ENCODE measurements around the gene MEGF6.

MEGF6 gene

DNA sequence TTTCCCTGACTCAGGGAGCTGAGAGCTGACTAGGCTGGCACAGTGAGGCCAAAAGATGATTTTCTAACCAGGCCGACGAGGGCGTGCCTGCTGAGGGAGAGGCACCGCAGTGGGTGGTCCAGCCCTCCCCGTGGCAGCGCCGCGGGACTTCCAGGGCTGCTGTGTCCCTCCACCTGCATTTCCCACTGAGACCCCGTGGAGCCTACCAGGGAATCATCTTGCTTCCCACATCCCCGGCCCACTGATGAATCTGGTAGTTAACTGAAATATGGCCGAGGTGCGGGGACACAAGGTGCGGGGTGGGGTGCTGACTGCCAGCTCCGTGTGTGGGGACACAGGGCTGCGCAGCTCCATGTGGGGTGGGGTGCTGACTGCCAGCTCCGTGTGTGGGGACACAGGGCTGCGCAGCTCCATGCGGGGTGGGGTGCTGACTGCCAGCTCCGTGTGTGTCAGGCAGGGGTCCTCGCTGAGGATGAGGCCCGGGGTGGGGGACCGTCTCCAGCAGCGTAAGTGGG, 28.1 kb upstream of the MEGF6 start:
- no peak for TF ChIP-seq POLR2A (IDR thresholded peaks at IDR 0.05; ENCODE audit: low read depth, low read length)
- DNase-seq (ENCODE audit: insufficient read length, low spot score): no peak
- FAIRE-seq: no peak

DNA sequence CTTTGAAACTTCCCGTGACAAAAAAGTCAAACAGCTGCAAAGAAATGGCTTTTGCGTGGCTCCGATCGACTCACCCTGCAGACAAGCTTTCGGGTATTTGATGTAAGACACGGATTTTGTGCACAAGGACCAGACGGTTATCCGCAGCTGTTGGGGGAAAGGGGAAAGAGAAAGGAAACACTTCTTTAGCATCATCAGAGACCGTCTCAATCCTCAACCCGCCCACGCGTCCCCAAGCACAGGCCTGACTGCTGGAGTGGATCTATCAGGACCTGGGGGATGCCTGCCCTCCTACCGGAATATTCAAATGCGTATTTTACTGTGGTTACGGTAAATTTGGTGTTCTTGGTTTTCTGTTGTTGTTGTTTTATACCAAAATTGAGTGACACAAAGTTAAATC, 27.4 kb upstream of the MEGF6 start:
- FAIRE-seq (no peak), DNase-seq (ENCODE audit: insufficient read length, low spot score) (no peak)
- no peak for TF ChIP-seq POLR2A (IDR thresholded peaks at IDR 0.05; ENCODE audit: low read depth, low read length)

DNA sequence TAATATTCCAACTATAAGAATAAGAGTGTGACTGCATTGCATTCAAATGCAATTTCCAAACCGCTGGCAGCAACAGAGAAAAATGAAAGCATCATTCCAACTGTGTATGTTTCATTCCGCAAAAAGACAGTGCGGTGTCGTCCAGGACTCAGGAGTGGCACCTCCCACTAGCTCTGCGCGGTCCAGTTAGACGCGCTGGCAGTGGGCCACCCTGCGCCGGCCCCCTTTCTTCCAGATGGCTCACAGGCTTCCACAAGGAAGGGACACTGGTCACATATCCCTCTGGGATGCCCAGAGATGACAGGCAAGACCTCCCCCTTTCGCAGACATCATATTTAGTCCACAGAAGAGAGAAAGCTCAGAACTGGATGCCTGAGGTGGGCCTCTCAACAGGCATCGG, 26.7 kb upstream of the MEGF6 start:
- FAIRE-seq: no peak
- TF ChIP-seq POLR2A (IDR thresholded peaks at IDR 0.05; ENCODE audit: low read depth, low read length): no peak
- no peak for DNase-seq (ENCODE audit: insufficient read length, low spot score)

DNA sequence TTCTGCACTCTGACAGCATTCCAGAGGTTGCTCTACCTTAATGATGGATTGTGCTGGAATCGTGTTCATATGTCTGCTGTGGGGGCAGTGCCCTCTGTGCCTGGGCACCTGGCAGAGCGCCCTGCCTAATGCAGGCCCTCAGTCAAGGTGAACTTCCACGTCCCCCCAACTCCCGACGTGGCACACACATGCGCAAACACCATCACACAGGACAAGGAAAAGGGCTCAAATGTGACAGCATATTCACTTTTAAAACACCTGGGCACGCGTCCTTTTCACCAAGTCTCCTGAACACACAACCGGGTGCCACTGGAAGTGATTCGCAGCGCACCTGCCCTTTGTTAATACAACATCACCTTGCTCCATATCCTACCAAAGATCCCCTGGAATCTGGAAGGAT, 25.2 kb upstream of the MEGF6 start:
- FAIRE-seq (no peak), DNase-seq (ENCODE audit: insufficient read length, low spot score) (no peak)
- no peak for TF ChIP-seq POLR2A (IDR thresholded peaks at IDR 0.05; ENCODE audit: low read depth, low read length)

DNA sequence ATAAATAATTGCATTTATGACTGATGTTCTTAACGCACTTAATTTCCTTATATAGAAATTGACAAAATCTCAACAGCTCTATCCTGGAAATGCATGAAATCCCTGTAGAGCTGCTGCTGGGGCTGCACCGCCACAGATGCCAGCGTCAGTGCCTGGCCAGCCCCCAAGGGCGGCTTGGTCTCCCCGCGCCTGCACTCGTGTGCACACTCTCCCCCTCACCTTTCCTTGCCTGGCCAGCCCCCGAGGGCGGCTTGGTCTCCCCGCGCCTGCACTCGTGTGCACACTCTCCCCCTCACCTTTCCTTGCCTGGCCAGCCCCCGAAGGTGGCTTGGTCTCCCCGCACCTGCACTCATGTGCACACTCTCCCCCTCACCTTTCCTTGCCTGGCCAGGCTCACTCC, 24.8 kb upstream of the MEGF6 start:
- DNase-seq (ENCODE audit: insufficient read length, low spot score) (no peak), FAIRE-seq (no peak)
- TF ChIP-seq POLR2A (IDR thresholded peaks at IDR 0.05; ENCODE audit: low read depth, low read length): no peak

DNA sequence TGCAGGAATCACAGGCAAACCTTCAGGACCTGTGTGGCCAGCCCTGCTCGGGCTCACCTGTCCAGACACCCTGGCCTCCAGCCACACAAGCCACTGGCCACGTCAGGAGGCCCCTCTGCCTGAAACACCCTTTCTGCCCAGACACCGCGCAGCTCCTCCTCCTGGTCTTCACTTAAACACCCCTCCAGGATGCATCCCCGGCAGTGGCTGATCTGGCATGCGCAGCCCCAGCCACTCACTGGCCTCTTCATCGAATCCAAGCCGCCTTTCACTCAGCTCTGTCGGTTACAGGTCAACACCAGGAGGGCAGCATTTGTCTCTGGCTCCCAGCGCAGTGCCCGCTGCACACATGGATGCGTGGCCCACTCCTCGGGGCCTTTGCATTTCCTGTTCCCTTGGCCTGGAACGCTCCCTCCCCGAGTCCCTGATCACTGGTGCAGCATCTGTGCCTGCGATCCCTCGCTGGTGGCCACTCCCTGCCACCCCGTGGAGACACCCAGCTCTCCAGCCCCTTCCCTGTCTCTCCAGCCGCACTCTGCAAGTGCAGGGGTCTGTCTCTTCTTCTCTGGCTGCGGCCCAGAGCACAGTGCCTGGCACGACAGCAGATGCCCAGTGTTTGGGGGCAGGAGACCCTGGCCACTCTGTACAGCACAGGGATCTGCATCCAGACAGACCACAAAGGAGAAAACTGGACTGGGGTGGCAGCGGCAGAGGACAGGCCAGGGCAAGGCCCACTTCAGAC, 22.9 kb upstream of the MEGF6 start:
- FAIRE-seq (no peak), DNase-seq (ENCODE audit: insufficient read length, low spot score) (no peak)
- TF ChIP-seq POLR2A (IDR thresholded peaks at IDR 0.05; ENCODE audit: low read depth, low read length): no peak

DNA sequence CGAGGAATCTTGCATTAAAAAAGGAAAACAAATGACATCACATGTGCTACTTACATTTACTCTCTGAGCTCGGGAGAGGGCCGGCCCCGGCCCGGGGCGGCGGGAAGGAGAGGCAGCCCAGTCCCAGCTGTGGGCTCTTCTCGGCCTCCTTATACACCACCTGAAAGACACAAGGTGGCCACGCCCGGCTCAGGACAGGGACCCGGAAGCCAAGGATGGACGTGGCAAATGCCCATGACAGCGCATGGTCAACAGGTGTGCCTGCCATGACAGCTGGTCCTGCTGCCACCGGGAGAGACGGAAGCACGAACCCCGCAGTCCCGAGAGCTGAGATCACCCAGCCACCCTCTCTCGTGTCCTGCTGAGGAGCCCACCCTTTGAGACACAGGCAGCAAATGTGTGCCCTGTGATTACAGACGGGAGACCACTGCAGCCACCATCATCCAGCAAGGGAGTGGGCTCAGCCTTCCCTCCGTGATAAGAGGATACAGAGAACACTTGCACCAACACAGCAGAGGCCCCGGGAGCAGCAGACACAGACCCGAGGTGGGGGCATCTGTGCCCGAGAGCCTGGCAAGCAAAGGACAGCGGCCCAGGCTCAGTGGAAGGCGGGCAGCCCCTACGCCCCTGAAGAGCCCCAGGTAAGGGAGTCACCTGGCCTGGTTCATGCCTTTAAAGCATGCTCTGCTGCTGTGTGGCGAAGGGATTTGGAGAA, 22.2 kb upstream of the MEGF6 start:
- no peak for FAIRE-seq
- no peak for DNase-seq (ENCODE audit: insufficient read length, low spot score)
- no peak for TF ChIP-seq POLR2A (IDR thresholded peaks at IDR 0.05; ENCODE audit: low read depth, low read length)

DNA sequence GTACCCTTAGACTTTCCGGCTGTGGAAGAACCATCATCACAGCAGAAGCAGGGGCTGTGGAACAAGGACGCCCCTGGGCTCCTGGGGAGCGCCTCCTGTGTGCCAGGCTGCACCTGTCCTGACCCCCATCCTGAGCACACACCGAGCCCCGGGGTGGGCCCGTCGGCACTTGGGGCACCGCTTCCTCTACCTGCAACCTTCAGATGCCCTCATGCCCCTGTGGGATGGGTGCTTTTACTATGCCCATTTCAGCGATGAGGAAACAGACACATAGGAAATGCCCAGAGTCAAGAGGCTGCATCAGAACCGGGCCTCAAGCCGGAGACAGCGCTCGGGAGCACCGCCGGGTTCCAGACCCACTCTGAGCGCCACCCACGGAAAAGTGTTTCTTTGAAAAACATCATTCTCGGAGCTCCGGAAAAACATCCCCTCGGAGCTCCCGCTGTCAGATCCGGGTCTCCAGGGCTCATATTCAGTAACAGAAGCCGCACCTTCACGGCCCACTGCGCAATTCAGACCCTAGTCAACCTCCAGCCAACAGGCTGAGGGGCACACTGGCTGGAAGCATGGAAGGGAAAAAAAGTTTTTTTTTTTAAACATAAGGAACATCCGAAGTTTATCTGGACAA, 21.5 kb upstream of the MEGF6 start:
- FAIRE-seq (no peak), DNase-seq (ENCODE audit: insufficient read length, low spot score) (no peak)
- no peak for TF ChIP-seq POLR2A (IDR thresholded peaks at IDR 0.05; ENCODE audit: low read depth, low read length)

DNA sequence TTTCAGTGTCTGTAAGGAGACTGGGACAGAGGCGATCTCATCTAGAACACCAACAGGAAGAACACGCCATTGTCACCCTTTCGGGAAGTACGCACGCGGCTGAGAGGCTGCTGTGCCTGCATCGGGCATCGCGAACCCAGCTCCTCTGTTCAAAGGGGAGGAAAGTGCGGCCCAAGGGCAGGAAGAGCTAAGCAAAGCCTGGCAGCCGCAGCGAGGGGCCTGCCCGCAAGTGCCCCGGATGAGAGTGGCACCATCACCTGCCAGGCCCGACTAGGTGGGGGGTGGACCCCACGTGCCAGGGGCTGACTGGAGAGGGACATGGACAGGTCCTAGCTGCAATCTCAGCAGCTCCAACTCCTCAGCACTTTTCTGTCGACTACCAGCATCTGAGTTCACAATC, 21.0 kb upstream of the MEGF6 start:
- no peak for FAIRE-seq
- TF ChIP-seq POLR2A (IDR thresholded peaks at IDR 0.05; ENCODE audit: low read depth, low read length): no peak

DNA sequence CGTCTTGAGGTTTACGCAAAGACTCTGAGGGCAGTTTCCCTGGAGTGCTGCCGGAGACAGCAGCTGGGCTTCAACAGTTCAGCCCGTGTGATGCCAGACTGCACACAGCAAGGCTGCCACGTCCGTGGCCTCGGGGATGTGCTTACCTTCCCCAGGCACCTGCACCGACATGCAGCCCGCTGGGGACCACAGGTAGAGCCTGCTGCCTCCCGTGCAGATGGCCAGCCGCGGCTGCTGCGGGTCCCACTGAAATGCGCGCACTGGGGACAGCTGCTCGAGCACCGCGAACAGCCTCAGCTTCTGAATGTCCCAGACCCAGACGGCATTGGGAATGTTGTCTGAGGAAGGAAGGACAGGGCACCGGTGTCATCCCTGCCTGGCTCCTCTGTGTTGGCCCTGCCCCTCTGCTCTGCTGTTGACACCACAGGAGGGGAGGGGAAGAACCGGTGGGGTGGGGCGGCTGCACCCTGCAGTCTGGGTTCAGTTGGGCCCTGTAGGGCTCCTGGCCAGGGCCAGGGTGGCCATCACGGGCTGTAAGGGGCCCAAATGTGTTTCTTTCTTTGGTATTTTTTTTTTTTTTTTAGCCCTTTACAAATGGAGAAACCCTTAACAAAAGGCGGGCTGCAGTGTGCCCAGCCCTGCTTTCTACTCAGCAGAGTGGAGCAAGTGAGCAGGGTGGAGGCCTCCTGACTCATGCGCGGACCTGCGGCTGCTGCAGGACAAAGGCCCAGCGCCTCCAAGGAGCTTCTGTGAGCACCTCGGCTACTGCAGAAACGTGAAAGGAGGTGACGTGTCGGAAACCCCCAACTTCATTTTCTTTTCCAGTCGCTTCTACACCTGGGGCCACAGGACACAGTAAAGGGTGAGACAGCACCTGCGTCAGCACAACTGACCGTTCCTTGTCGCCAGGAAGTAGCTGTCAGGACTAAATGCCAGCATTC, 20.3 kb upstream of the MEGF6 start:
- FAIRE-seq (no peak), DNase-seq (ENCODE audit: insufficient read length, low spot score) (no peak)
- no peak for TF ChIP-seq POLR2A (IDR thresholded peaks at IDR 0.05; ENCODE audit: low read depth, low read length)

More for the DNA sequence above, 21.0 kb upstream of the MEGF6 start:
- no peak for DNase-seq (ENCODE audit: insufficient read length, low spot score)

DNA sequence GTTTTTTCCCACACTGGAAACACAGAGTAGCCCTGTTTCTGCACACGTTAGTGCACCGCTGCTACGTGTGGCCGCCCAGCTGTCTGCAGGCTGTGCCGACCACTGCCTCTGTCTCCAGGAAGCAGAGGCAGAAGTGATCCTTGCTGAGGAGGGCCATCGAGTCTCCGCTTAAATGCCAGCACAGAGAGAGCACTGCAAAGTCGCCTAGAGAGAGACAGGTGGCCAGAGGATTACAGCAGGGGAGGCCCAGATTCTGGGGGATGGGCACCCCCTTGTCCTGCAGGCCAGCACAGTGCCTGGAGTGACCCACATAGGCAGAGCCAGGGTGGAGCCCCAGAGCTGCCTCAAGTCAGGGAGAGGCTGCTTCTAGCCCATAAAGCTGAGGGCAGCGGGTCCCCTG, 19.6 kb upstream of the MEGF6 start:
- FAIRE-seq: no peak
- TF ChIP-seq POLR2A (IDR thresholded peaks at IDR 0.05; ENCODE audit: low read depth, low read length): no peak
- DNase-seq (ENCODE audit: insufficient read length, low spot score): no peak

DNA sequence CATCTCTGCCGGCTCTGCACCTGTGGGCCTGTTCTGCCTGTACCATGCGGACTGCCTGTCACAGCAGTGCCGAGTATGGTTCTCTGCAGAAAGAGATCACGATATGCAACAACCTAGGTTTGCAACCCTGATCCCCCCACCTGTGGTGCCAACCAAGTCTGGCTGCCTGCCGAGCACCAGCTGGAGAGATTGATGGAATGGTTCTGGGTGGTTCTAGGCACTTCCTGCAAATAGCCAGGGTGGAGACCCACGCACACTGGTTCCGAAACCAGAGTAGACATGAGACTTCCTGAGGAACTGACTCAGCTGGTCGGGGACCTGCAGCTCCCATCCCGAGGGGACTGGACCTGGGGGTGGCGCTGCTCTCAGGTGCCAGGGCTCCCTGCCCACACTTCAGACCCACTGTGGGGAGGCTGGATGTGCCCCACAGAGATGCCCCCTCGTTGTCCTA, 18.9 kb upstream of the MEGF6 start:
- DNase-seq (ENCODE audit: insufficient read length, low spot score): no peak
- FAIRE-seq: no peak
- TF ChIP-seq POLR2A (IDR thresholded peaks at IDR 0.05; ENCODE audit: low read depth, low read length): no peak

DNA sequence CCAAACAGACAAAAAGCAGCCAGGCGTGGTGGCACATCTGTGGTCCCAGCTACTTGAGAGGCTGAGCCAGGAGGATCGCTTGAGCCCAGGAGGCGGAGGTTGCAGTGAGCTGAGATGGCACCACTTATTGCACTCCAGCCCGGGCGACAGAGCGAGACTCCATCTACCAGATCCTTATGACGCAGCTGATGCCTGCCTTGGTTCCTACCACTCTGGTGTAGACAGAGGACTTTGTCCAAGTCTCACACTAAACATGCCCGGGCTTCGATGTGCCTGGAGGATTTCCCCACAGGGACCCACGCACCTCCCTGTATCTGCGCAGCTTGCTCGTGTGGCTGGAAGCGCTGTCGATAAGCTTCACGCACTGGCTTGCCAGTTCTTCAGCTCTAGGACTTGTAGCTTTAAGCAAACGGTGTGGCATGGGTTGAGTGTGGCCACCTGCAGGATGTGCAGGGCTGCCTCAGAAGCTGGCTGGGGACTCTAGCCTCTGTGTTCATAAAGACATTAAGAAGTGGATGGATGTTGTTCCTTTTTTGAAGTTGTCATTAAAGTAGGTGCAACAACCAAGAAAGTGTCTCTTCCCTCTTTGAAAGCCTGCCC, 18.4 kb upstream of the MEGF6 start:
- no peak for TF ChIP-seq POLR2A (IDR thresholded peaks at IDR 0.05; ENCODE audit: low read depth, low read length)
- DNase-seq (ENCODE audit: insufficient read length, low spot score) (no peak), FAIRE-seq (no peak)

All from H54 (cell line).